GM12874 (cell line): ENCODE data around the gene TEX53.

Experiments
- CTCF ChIP-seq: IDR thresholded peaks from 2 replicates; pipeline ENCODE4 v1.5.1; 2011; ENCODE audit warnings: low read depth, mild to moderate bottlenecking, control low read depth, low read length, moderate library complexity; ENCODE audit not compliant: insufficient read depth

The TEX53 gene

GRCh38 chr9:114694146-114694545, 36.5 kb upstream of the TEX53 start:
- TF ChIP-seq CTCF: no peak

- no peak for TF ChIP-seq CTCF
Measured at GRCh38 chr9:114693248-114693855, 35.7 kb upstream of the TEX53 start.

GRCh38 chr9:114691956-114692295, 34.3 kb upstream of the TEX53 start:
- no peak for TF ChIP-seq CTCF

GRCh38 chr9:114691046-114691955, 33.7 kb upstream of the TEX53 start:
- no peak for TF ChIP-seq CTCF

- no peak for TF ChIP-seq CTCF
Measured at GRCh38 chr9:114690308-114690707, 32.7 kb upstream of the TEX53 start.

GRCh38 chr9:114689813-114690212, 32.2 kb upstream of the TEX53 start:
- TF ChIP-seq CTCF: no peak

GRCh38 chr9:114688909-114689610, 31.5 kb upstream of the TEX53 start:
- TF ChIP-seq CTCF: no peak
